Measurements from ENCODE around the gene COX14.
A peak's percentile ranks its signal among the peaks of the same experiment; 100 is the strongest.
"Not testable (repeated sequence)": the region's sequence is repeated elsewhere in the genome, so short reads cannot be mapped to it uniquely, and the experiment has no call there.

Gene COX14

DNA sequence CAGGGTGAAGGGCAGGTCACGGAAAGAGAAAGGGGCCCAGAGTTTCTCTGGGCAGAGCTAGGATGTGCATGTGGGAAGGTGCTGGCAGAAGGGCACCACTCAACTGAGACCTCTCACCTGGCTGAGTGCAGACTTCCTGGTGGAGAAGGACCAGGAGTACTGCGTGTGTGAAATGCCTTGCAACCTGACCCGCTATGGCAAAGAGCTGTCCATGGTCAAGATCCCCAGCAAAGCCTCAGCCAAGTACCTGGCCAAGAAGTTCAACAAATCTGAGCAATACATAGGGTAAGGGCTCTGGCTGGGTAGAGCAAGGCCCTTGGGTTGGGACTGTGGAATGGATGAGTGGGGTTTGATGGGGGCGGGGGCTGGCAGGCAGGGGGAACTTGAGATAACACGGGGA lies 32.3 kb upstream of the COX14 start:
- H3K27me3 Mint-ChIP-seq = no peaks in the 10 kb centered on the region
- H3K27ac Mint-ChIP-seq = no peak overlapping the region
- no peaks in the 10 kb centered on the region for H3K9me3 Mint-ChIP-seq
- H3K4me3 Mint-ChIP-seq = no peak overlapping the region
- H3K36me3 Mint-ChIP-seq = no peaks in the 10 kb centered on the region
- H3K4me1 Mint-ChIP-seq = peaks cover 11% of the 10 kb centered on the region

- Mint-ChIP-seq H3K27ac (no peak overlapping the region), H3K9me3 (no peaks in the 10 kb centered on the region), H3K4me3 (no peak overlapping the region), H3K36me3 (no peaks in the 10 kb centered on the region), H3K27me3 (no peaks in the 10 kb centered on the region), H3K4me1 (peaks cover 19% of the 10 kb centered on the region)
These were observed 30.8 kb upstream of the COX14 start for GRCh38 chr12:50081096-50081808.

DNA sequence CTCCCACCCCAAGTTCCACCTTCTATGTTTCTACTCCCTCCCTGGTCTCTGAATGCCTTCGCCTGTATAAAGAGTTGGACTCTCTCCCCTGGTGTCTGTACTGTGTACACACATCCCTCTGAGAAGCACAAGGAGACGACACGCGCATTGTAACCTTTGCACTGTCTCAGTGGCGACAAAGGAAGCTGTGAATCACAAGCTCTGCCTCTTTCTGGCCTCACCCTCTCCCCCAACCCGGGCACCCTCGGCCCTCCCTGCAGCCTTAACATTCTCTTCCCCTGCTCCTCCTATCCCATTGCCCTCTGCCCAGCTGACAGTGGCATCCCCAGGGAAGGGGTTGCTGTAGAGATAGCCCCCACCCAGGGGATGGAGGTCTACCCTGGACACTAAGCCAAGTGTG lies 29.4 kb upstream of the COX14 start:
- peak overlapping the region; percentile 80 for H3K27ac Mint-ChIP-seq

GRCh38 chr12:50083301-50083700 lies 28.7 kb upstream of the COX14 start:
- no peaks in the 10 kb centered on the region for H3K27me3 Mint-ChIP-seq
- H3K27ac Mint-ChIP-seq = peak overlapping the region; percentile 88
- H3K4me1 Mint-ChIP-seq = peaks cover 34% of the 10 kb centered on the region
- peak overlapping the region; percentile 82 for H3K4me3 Mint-ChIP-seq
- no peaks in the 10 kb centered on the region for H3K36me3 Mint-ChIP-seq
- H3K9me3 Mint-ChIP-seq = no peaks in the 10 kb centered on the region

More for the DNA sequence above, 29.4 kb upstream of the COX14 start:
- Mint-ChIP-seq H3K4me3 (no peak overlapping the region), H3K27me3 (no peaks in the 10 kb centered on the region), H3K9me3 (no peaks in the 10 kb centered on the region), H3K4me1 (peaks cover 28% of the 10 kb centered on the region), H3K36me3 (no peaks in the 10 kb centered on the region)

- not testable (repeated sequence) for H3K9me3 Mint-ChIP-seq, H3K27me3 Mint-ChIP-seq, H3K36me3 Mint-ChIP-seq
- Mint-ChIP-seq H3K27ac (peak overlapping the region; percentile 95), H3K4me1 (peaks cover 43% of the 10 kb centered on the region), H3K4me3 (peak overlapping the region; percentile 93)
These were observed 27.6 kb upstream of the COX14 start for GRCh38 chr12:50084409-50084774.

DNA sequence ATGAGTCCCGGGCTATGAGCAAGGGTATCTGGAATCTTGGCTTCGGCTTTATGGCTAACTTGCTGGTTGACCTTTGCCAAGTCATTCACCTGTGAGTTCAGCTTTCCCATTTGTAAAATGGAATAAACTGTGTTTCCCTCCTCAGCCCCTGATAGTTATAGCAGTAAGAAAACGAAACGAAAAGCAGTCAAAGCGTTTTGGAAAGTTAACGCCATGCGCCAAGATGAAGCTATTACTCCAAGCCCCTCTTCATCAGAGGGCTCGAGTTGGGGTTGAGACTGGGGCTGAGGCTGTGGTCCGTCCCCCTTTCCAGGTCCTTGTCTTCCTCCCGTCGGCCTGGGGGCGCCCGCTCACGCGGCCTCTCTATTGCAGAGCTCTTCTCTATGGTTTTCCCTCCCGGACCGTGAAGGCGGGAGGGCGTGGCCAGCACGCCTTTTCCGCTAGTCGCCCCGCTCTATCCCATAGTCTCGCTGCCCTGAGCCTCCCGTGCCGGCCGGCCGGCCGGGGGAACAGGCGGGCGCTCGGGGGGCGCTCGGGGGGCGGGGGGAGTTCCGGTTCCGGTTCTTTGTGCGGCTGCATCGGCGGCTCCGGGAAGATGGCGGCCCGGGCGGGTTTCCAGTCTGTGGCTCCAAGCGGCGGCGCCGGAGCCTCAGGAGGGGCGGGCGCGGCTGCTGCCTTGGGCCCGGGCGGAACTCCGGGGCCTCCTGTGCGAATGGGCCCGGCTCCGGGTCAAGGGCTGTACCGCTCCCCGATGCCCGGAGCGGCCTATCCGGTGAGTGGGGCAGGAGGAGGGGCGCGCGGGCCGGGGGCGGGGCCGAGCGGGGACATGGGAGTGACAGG lies 27.0 kb upstream of the COX14 start, which contains the start of gene SMARCD1:
Gene SMARCD1, plus strand, starts transcription at position 568 of the 840 bp plus-strand sequence. Its CDS starts 28 bp downstream, at position 596.
- Mint-ChIP-seq H3K9me3 (no peaks in the 10 kb centered on the region), H3K27ac (peak within 1 kb of the TSS; percentile 95), H3K4me3 (peak within 1 kb of the TSS; percentile 93), H3K4me1 (peaks cover 43% of the 10 kb centered on the region), H3K36me3 (no peaks in the 10 kb centered on the region), H3K27me3 (no peaks in the 10 kb centered on the region)

- H3K4me3 Mint-ChIP-seq = peak overlapping the region; percentile 88
- no peaks in the 10 kb centered on the region for H3K9me3 Mint-ChIP-seq
- no peaks in the 10 kb centered on the region for H3K27me3 Mint-ChIP-seq
- no peaks in the 10 kb centered on the region for H3K36me3 Mint-ChIP-seq
- H3K27ac Mint-ChIP-seq = peak overlapping the region; percentile 53
- peaks cover 43% of the 10 kb centered on the region for H3K4me1 Mint-ChIP-seq
These were observed 26.4 kb upstream of the COX14 start for GRCh38 chr12:50085615-50086072.

GRCh38 chr12:50086148-50086547 lies 25.9 kb upstream of the COX14 start:
- no peaks in the 10 kb centered on the region for H3K9me3 Mint-ChIP-seq
- H3K4me3 Mint-ChIP-seq = peak overlapping the region; percentile 88
- no peaks in the 10 kb centered on the region for H3K36me3 Mint-ChIP-seq
- H3K27me3 Mint-ChIP-seq = no peaks in the 10 kb centered on the region
- H3K4me1 Mint-ChIP-seq = peaks cover 43% of the 10 kb centered on the region
- peak overlapping the region; percentile 53 for H3K27ac Mint-ChIP-seq

GRCh38 chr12:50087151-50087550 lies 24.9 kb upstream of the COX14 start:
- peaks cover 2% of the 10 kb centered on the region for H3K36me3 Mint-ChIP-seq
- no peaks in the 10 kb centered on the region for H3K9me3 Mint-ChIP-seq
- no peak overlapping the region for H3K4me3 Mint-ChIP-seq
- peaks cover 42% of the 10 kb centered on the region for H3K4me1 Mint-ChIP-seq
- no peak overlapping the region for H3K27ac Mint-ChIP-seq
- no peaks in the 10 kb centered on the region for H3K27me3 Mint-ChIP-seq

GRCh38 chr12:50087995-50088394 lies 24.0 kb upstream of the COX14 start:
- peaks cover 39% of the 10 kb centered on the region for H3K4me1 Mint-ChIP-seq
- peaks cover 2% of the 10 kb centered on the region for H3K36me3 Mint-ChIP-seq
- no peaks in the 10 kb centered on the region for H3K27me3 Mint-ChIP-seq
- H3K9me3 Mint-ChIP-seq = no peaks in the 10 kb centered on the region
- peak overlapping the region; percentile 12 for H3K4me3 Mint-ChIP-seq
- H3K27ac Mint-ChIP-seq = no peak overlapping the region

GRCh38 chr12:50088577-50089335 lies 23.3 kb upstream of the COX14 start:
- peak overlapping the region; percentile 12 for H3K4me3 Mint-ChIP-seq
- H3K27me3 Mint-ChIP-seq = no peaks in the 10 kb centered on the region
- H3K36me3 Mint-ChIP-seq = peaks cover 2% of the 10 kb centered on the region
- H3K27ac Mint-ChIP-seq = peak overlapping the region; percentile 56
- H3K9me3 Mint-ChIP-seq = no peaks in the 10 kb centered on the region
- H3K4me1 Mint-ChIP-seq = peaks cover 34% of the 10 kb centered on the region

DNA sequence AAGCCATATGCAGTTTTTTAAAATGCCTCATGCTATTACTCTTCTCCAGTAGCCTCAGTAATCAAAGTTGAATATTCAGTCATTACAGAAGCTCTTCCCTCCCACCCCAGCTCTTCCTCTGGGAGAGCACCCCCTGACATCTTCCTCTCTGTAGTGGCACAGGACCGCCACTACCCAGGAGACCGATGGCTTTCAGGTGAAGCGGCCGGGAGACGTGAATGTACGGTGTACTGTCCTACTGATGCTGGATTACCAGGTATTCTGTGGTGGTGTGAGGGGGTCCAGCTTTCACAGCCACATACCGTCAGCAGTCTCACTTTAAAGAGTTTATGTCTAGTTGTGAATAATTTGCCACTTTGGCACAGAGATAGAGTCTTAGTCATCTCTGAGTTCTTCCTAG lies 22.3 kb upstream of the COX14 start:
- H3K4me3 Mint-ChIP-seq = no peak overlapping the region
- H3K36me3 Mint-ChIP-seq = peaks cover 3% of the 10 kb centered on the region

GRCh38 chr12:50090391-50090790 lies 21.6 kb upstream of the COX14 start:
- H3K9me3 Mint-ChIP-seq = no peaks in the 10 kb centered on the region
- no peaks in the 10 kb centered on the region for H3K27me3 Mint-ChIP-seq

More for the DNA sequence above, 22.3 kb upstream of the COX14 start:
- no peaks in the 10 kb centered on the region for H3K27me3 Mint-ChIP-seq
- H3K9me3 Mint-ChIP-seq = no peaks in the 10 kb centered on the region
- H3K4me1 Mint-ChIP-seq = peaks cover 33% of the 10 kb centered on the region
- no peak overlapping the region for H3K27ac Mint-ChIP-seq

DNA sequence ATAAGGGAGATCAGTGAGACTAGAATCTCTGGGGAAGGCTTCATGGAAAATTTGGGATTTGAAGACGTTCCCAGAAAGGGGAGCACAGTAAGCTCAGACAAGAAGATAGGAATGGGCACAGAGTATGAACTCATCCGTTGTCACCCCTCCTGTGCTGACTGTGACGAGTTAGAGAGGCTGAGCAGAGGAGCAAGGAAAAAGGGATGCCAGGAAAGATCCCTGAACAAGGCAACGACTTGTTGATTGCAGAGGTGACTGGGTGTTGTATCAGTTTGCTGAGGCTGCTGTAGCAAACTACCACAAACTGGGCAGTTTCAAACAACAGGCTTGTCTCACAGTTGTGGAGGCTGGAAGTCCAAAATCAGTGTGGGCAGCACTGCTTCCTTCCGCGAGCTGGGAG lies 14.1 kb upstream of the COX14 start:
- Mint-ChIP-seq H3K27ac (no peak overlapping the region), H3K9me3 (no peaks in the 10 kb centered on the region), H3K27me3 (no peaks in the 10 kb centered on the region), H3K36me3 (peaks cover 19% of the 10 kb centered on the region), H3K4me1 (no peaks in the 10 kb centered on the region), H3K4me3 (no peak overlapping the region)

More at GRCh38 chr12:50090391-50090790, 21.6 kb upstream of the COX14 start:
- no peak overlapping the region for H3K27ac Mint-ChIP-seq
- no peak overlapping the region for H3K4me3 Mint-ChIP-seq
- peaks cover 30% of the 10 kb centered on the region for H3K4me1 Mint-ChIP-seq
- peaks cover 5% of the 10 kb centered on the region for H3K36me3 Mint-ChIP-seq

DNA sequence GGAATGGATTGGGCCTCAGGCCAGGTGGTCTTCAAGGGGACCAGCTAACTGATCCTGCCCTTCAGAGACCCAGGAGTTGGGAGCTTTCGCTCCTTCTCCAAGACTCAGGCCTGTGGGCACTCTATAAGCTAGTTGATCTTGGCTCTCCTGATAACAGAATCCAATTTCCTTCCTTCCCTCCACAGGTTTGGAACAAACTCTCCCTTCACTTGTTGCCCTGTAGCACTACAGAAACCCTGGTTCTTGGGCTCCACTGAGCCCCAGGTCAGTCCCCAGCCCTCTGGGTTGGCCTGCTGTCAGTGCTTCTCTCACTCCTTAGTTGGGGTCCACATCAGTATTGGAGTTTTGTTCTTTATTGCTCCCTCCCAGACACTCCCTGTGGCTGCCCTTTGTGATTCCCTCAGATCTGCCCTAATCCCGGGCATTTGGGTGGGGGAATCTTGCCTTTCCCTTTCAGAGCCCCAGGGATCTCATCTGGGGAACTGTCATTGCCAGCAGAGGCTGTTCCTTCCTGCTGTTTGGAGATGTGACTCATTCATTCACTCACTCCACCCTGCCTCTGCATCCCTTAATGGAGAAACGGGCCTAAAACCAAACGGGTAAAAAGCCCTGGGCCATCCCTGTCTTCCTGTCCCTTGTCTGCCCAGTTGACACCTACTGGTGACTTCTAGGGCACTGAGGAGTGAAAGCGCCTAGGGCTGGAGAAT lies 12.6 kb upstream of the COX14 start:
- Mint-ChIP-seq H3K4me1 (peaks cover 3% of the 10 kb centered on the region), H3K27ac (no peak overlapping the region)

More for the DNA sequence above, 12.6 kb upstream of the COX14 start:
- Mint-ChIP-seq H3K4me3 (no peak overlapping the region), H3K9me3 (no peaks in the 10 kb centered on the region), H3K36me3 (peaks cover 18% of the 10 kb centered on the region), H3K27me3 (no peaks in the 10 kb centered on the region)

Measured in activated naive CD4-positive, alpha-beta T cell treated with anti-CD3 and anti-CD28 coated beads, Interleukin-2, amount 50 U/mL, for 24 hours (primary cell).